HG03575 (cell line): ENCODE results near the gene PIK3C3.
A peak's percentile ranks its signal among the peaks of the same experiment; 100 is the strongest.

Source experiments
- ATAC-seq: cut with Tn5 transposase; IDR thresholded peaks from one replicate; pipeline ENCODE4 v1.9.1; 2021; ENCODE audit not compliant: unreplicated experiment, insufficient number of reproducible peaks, low FRiP score; ENCODE audit errors: extremely low read depth

The PIK3C3 gene

GRCh38 chr18:41954827-41955613 is at the start of gene PIK3C3:
PIK3C3 (plus strand) TSS chr18:41955234; CDS start chr18:41955292, 58 bp downstream.
- peak; percentile 87 for ATAC-seq

GRCh38 chr18:41905786-41906527 is 49.1 kb upstream of the PIK3C3 start:
- ATAC-seq: no peak

- ATAC-seq: peak; percentile 72
These were observed 48.4 kb upstream of the PIK3C3 start for GRCh38 chr18:41906528-41907146.

- no peak for ATAC-seq
These were observed 37.9 kb upstream of the PIK3C3 start for GRCh38 chr18:41917181-41917580.

GRCh38 chr18:41921770-41922169 is 33.3 kb upstream of the PIK3C3 start:
- no peak for ATAC-seq

- no peak for ATAC-seq
These were observed 32.9 kb upstream of the PIK3C3 start for GRCh38 chr18:41922176-41922575.

- no peak for ATAC-seq
These were observed 32.2 kb upstream of the PIK3C3 start for GRCh38 chr18:41922841-41923240.

GRCh38 chr18:41923446-41923845 is 31.6 kb upstream of the PIK3C3 start:
- ATAC-seq: no peak

GRCh38 chr18:41928581-41928980 is 26.5 kb upstream of the PIK3C3 start:
- no peak for ATAC-seq

GRCh38 chr18:41932899-41933298 is 22.1 kb upstream of the PIK3C3 start:
- no peak for ATAC-seq

- ATAC-seq: no peak
These were observed 21.3 kb upstream of the PIK3C3 start for GRCh38 chr18:41933778-41934177.

GRCh38 chr18:41936471-41937134 is 18.4 kb upstream of the PIK3C3 start:
- ATAC-seq: no peak

- no peak for ATAC-seq
These were observed 16.6 kb upstream of the PIK3C3 start for GRCh38 chr18:41938445-41938844.

GRCh38 chr18:41939326-41939725 is 15.7 kb upstream of the PIK3C3 start:
- no peak for ATAC-seq

- ATAC-seq: no peak
These were observed 14.4 kb upstream of the PIK3C3 start for GRCh38 chr18:41940506-41941215.

GRCh38 chr18:41942254-41942653 is 12.8 kb upstream of the PIK3C3 start:
- ATAC-seq: no peak

- no peak for ATAC-seq
These were observed 6.4 kb upstream of the PIK3C3 start for GRCh38 chr18:41948544-41949110.

GRCh38 chr18:41949206-41949920 is 5.7 kb upstream of the PIK3C3 start:
- no peak for ATAC-seq
